Fibroblast of skin of right quadriceps (primary cell): Measurements from ENCODE around the gene AQP2.

ENCODE experiments used
- DNase-seq: peaks from one replicate; pipeline ENCODE4 v3.0.0-alpha.2; 2013

AQP2 gene

DNA sequence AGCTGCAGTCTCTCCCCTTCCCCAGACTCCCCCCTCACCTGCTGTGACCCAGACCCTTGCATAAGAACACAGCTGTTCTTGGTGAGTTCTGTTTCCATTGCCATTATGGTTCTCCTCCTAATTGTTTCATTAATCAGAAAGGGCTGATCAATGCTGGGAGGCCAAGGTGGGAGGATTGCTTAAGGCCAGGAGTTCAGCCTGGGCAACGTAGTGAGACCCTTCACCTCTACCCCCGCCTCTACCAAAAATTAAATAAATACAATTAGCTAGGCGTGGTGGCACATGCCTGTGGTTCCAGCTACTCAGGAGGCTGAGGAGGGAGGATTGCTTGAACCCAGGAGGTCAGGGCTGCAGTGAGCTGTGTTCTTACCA is 29.6 kb upstream of the AQP2 start:
- DNase-seq, result no peak

DNA sequence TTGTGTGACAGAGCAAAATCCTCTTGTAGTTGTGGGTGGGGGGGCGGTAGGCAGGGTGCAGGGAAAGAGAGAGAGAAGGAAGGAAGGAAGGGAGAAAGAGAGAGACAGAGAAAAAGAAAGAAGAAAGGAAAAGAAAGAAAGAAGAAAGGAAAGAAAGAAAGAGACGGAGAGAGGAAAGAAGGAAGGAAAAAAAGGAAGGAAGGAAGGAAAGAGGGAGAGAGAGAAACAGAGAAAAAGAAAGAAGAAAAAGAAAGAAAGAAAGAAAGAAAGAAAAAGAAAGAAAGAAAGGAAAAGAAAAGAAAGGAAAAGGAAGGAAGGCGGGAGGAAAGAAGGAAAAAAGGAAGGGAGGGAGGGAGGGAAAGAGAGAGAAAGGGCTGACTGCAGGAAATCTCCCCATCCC is 29.2 kb upstream of the AQP2 start:
- no peak for DNase-seq

DNA sequence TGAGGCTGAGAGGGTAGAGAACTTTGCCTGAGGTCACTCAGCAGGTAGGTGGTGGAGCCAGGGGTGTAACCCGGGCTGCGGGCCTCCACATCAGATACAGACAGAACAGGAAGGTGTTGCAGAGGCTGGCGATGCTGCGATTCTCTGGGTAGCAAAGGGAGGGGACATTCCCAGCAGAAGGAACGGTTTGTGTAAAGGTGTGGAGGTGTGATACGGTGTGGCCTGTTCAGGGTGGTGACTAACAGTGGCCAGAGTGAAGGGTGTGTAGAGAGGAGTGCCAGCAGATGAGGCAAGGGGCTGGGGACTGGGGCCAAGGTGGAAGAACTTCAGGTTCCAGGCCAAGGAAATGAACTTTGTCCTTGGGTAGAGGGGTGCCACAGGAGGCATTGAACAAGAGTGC is 28.6 kb upstream of the AQP2 start:
- no peak for DNase-seq

DNA sequence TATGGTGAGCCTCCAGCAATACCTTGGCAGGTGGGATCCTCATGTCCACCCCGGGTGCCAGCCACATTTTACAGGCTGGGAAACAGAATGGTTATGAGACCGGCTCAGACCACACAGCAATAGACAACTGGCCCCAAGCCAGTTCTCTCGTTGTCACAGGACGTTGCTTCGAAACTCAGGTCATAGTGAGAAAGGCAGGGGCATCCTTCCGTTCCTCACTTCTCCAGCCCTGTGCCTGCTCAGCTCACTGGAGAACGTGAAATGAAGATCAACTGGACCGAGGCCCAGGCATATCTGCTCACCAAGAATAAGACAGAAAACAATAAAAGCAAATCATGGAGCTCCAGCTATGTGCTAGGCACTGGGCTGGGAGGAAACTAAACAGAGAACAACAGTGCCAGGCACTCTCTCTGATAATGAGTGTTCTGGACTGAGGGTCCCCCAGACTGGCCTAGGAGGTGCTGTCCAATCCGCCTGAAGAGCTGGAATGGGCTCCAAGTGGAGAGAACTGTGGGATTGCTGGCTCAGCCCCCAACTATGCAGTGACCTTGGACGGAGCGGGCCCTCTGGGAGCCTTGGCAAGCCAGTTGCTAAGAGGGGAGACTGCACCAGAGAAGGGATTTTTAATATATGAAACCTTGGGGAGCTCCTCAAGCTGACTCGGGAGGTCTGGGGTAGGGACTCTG is 28.0 kb upstream of the AQP2 start:
- DNase-seq, result no peak

DNA sequence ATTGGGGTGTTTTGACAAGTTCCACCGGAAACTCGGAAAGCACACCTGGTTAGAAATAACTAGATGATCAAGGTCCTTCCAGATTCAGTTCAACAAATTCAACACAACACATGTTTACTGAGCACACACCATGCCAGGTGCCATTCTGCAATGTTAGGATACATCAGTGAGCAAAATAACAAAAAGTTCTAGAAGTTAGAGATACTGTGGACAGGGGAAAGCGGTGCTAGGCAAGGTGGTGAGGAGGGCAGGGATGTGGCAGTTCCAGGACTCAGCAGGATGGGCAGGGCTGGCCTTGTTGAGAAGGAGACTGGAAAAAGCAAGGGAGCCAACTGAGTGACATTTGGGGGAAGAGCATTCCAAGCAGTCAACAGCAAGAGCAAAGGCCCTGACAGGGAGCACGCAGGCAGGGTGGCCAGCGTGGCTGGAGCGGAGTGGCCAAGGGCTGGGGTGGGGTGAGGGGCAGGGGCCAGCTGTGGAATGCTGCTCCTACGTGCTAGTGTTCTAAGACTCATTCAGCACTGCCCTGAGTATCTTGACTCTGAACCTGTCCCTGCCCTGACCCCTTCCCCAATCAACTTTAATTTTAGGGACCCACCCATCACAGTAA is 27.4 kb upstream of the AQP2 start:
- no peak for DNase-seq

DNA sequence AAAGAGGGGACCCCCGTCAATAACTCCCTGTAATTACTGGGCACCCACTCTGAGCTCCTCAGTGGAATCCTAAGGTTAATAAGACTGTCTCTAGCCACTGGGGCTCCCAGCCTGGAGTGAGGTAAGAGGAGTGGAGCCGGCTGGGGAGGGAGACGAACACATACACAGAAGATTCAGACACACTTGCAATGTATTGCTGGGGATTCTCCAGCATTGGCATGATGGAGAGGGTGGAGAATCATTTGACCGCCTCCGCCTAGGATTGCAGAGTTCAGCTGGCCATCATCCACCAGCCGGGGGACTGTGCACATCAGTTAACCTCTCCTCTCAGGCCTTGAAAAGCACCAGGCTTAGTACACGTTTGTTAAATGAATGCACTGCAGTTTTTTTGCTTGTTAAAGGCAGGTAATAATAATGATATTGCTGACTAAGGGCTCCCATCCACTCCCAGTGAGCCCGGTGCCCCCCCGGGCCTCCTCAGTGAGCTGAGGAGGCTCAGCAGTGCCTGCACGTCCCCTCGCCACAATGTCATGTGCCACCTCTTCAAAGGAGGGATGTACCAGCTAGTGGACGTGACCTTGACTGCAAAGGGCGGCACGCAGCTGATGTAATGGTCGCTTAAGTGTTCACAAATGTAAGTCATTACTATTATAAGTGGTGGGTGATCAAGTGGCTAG is 26.5 kb upstream of the AQP2 start:
- DNase-seq, result no peak

DNA sequence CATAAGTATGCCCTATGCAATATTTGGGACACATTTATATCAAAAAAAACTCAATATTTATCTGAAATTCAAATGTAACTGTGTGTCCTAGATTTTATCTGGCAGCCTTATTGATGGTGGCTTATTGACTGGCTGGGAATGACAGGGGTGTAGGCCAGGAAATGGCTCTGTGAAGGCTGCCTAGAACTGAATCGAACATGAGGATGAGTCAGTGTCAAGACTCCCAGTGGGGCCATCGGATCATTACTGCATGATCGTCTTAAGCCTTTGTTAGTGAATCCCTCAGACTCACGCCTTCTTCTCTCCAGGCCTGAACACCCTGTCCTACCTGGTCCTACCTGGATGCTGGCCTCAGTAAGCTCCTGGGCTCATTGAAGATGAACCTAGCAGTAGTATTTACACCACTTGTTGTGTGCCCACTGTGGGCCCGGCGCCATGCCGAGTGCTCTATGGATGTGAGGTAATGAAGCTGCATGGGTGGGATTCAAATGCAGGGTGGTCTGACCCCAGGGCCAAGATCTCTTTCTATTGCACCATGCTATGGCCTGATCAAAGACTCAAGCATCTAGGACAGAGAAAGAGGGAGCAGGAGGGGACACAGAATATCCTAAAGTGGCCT is 25.8 kb upstream of the AQP2 start:
- DNase-seq, result no peak

DNA sequence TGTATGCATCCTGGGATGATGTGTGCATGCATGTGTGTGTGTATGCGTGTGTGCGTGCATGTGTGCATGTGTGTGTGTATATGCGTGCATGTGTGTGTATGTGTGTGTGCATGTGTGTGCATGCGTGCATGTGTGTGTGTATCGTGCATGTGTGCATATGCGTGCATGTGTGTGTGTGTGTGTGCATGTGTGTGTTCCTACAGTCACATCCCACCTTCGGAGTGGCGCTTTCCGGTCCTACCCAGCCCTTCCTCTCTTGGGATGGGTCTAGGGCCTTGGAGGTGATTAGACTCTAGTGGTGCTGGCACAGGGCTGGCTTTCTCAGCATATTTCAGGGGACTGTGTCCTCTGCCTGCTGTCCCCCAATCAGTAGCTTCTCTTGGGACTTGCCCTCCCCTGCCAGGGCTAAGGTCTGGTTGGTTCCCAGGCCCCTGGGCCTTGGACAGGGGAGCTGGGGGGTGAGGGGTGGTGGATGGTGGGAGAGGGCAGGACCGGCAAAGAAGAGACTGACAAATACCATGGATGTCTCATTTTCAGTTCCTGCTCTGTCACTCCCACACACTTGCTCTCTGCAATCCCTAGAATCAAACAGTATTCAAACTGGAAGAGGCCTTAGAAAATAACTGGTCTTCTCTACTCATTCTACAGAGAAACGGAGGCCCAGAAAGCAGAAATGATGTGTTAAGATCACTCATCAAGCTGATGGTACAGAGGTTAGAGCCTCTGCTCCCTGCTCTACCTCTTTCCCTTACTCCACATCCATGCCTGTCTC is 24.9 kb upstream of the AQP2 start:
- no peak for DNase-seq

DNA sequence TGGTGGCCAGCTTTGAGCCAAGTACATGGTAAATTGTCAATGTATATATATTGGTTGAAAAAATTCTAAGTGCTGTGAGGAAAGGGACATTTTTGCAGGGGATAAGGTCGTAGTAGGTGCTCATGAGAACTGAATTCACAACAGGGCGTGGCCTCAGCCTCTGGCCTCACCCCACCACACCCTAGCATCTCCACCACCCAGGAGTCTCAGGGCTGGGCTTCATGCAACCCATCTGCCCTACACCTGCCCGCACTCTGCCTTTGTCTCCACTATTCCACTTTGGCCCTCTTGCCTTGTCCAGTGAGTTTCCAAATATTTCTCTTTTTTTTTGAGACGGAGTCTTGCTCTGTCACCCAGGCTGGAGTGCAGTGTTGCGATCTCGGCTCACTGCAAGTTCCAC is 22.1 kb upstream of the AQP2 start:
- no peak for DNase-seq

DNA sequence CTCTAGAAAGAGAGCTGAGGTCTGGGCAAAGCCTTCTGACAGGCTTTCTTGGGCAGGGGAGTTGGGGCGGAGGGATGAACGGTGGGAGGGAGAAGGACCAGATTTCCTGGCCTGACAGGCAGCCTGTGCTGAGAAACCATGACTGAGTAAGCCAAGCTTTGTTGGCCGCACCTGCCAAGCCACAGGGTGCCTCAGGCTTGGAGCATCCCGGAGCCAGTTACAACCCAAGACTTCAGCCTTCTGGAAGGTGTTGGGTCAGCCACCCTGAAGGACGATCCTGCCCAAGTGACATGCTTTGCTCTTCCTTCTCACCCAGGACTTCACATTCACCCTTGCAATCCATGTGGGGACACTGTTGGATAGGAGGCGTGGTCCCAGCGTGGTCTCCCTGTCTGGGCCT is 21.0 kb upstream of the AQP2 start:
- no peak for DNase-seq

DNA sequence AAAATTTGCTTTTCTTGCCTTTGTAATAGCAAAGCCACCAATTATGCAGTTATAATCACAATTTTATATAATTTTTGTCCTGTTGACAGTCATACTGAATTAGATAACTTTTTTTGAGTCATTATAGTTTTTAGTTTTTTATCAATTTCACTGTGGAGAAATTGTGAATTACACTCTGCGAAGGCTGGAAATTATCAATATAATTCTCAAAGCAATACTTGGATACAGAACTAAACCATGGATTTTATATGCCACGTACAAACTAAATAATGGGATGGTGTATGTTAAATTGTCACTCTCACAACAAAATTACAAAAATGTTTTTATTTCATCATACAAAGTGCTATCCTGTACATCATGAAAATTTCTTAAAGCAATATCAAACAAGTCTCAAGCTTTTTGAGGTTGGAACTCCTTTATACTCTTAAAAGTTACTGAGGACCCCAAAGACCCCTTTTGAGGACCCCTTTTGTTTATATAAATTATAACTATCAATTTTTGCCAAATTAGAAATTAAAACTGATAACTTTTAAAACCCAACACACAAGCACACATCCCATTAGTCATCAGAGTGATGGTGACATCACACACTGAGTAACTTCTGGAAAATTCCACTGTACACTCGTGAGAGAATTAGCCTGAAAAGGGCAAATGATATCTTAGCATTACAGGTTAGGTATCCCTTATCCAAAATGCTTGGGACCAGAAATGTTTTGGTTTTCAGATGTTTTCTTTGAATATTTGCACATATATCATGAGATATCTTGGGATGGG is 19.8 kb upstream of the AQP2 start:
- DNase-seq, result peak; percentile 53

DNA sequence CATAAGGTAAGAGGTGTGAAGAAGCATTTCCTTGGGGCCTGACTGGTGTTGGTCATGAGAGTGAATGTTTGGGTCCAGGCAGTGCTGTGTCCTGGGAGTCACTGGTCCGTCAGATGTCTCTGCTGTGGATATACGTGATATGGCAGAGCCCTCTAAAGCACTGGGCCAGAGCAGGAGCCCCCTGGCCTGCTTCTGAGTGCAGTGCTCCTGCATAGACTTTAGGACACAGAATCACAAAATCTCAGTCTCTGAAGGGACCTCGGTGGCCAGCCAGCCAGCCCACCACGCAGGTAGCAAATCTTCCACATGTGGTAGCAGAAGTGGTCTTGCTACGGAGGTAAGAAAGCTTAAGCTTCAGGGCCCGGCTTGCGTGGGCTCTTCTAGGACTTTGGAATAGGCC is 18.5 kb upstream of the AQP2 start:
- DNase-seq, result no peak

DNA sequence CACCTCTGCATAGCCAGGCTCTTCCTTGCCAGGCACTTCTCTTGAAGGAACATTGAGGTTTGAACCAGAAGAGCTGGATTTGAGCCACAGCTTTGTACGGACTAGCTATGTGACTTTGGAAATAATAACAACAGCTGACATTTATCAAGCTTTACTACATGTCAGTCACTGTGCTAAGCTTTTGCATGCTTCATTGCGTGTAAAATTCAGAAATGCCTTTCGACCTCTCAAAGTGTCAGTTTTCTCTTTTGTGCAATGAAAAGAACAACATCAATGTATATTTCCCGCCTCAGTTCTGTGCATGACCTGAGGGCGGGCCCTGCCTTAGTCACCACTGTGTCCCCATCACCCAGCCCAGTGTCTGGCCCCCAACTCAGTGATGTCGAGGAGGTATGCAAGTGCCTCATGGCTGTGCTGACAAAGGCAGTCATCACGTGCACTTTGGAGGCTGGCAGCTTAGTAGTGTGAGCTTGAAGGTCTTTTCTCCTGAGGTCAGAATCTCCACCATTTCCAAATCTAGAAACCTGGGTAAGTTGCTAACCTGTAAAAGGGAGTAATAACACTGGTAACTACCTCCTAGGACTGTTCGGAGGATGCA is 17.9 kb upstream of the AQP2 start:
- DNase-seq, result no peak

DNA sequence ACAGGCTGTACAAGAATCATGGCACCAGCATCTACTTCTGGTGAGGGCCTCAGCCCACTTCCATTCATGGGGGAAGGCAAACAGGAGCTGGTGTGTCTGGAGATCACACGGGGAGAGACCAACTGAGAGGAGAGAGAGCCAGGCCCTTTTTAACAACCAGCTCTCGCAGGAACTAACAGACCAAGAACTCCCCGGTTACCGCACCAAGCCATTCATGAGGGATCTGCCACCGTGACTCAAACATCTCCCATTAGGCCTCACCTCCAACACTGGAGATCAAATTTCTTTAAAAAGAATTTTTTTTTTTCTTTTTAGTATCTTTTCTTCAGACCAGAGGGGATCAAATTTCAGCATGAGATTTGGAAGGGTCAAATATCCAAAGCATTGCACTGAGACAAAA is 16.7 kb upstream of the AQP2 start:
- DNase-seq, result peak; percentile 55

DNA sequence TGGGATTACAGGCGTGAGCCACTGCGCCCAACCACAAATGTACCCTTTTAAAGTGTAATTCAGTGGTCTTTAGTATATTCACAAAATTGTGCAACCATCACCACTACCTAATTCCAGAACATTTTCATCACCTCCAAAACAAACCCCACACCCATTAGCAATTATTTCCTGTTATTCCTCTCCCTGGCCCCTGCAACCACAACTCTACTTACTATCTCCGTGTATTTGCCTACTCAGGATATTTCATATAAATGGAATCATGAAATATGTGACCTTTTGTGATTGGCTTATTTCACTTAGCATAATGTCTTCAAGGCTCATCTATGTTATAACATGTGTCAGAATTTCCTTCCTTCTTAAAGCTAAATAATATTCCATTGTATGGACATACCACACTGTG is 16.0 kb upstream of the AQP2 start:
- DNase-seq, result no peak

DNA sequence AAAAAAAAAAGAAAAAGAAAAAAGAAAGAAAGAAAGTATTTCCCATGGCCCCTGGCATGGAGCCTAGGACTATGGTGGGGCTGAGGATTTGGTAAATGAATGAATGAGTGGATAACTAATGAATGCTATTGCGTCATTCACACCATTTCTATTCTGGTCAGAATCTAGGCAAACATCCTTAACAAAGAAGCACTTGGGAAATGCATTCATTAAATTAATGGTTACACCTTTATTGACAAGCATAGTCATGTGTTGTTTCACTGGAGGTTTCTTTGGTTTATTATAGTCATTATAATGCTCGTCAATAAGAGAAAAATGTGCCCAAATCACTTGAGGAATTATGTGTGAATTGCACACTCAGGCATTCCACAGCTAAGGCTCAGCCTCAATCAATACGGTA is 13.6 kb upstream of the AQP2 start:
- DNase-seq, result no peak

DNA sequence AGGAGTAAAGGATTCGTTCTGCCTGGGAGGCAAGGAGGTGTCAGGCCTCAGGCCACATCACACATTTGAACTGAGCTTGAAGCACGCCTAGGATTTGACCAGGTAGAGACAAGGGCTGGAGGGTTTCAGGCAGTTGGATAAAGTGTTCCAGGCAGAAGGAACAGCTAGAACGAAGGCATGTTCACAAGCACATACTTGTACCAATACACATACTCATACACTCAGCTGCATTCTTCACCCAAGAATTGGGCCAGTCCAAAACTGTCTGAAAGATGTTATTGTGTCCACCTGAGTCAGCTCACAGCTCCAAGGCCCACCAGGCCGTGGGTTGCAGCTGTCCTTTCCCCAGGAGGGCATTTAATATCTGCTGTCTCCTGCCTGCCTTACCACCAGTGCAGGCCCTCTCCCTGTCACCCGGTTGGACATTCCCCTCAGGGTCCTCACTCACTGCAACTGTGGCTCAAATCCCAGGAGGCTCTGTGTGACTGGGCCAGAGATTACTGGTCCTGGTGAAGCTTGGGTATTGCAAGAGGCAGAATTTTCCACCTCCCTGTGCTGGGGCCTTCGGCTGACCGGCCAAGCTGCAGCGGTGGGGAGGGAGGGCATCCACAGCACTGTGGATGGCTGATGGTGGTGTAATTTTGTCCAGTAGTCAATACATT is 12.8 kb upstream of the AQP2 start:
- DNase-seq, result no peak

DNA sequence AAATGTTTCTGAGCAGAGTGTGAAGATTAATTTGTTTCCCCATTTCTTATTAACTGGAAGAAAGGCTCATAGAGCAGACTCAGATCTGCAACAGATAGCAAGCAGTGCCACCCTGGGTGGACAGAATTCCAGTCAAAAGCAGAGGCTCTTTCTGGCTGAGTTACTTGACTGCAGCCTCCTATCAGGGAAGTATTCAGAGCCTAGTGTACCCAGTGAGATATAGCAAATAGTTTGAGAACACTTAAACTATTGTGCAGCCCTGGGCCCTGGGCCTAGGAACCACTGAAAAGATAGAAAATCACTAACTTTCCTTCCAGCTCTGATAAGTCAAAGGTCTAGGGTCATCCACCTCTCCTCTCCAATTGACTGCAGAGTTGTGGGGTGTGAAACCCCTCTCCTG is 11.2 kb upstream of the AQP2 start:
- DNase-seq, result no peak

DNA sequence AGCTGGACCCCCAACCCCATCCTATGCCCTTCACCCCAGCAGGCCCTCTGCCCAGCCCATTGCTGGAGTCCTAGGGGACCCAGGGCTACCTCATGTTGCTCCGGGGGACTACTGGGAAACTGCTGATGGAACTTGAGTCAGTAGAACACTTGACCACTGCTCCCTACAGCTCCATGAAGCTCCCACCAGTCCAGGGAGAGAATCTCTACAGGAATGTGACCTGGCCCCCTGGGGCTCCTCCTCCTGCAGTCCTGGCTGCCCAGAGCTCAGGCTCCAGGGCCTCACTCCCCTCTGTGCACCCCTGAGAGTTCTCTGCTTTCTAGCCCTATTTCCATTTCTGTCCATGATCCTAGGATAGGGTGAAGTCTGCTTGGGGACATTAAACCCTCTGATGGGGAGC is 10.8 kb upstream of the AQP2 start:
- no peak for DNase-seq

DNA sequence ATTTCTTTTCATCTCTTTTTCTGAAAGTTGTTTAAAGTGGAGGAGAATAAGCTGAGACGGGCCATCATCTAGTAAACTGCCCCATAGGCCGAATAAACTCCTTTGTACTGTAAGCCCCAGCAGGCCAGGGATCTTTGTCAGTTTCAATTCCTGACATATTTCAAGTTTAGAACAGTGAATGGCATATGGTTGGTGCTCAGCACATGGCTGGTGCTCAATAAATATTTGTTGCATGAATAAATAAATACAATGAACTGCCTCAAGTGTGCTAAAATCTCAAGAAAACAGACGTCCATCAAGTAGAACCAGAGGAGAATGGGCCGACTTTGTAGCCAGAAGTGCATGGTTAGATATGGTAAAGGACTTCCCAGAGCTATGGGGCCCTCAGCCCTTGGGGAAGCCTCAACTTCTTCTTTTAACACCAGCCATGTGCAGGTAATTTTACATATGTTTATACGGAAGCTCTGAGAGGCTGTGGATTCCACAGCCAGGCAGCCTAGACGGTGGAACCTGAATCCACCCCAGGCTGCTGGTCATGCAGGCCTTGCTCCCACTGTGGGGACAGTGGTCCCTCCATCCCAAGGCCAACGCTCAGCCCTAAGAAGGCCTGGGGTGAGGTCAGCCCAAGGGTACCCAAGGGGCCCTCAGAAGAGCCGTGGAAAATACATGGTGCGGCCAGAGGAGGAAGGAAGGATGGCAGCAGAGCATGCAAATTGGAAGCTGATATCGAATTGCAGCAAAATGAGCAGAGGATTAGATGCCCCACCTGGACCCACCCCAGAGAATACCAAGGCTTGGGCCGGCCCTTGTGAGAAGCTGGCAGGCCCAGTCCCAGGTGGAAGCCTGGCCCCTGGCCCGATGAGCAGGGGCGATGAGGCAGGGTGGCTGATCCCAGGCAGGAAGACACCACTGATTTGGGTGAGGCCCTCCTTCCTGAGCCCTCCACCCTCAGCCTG is 8.7 kb upstream of the AQP2 start:
- no peak for DNase-seq

DNA sequence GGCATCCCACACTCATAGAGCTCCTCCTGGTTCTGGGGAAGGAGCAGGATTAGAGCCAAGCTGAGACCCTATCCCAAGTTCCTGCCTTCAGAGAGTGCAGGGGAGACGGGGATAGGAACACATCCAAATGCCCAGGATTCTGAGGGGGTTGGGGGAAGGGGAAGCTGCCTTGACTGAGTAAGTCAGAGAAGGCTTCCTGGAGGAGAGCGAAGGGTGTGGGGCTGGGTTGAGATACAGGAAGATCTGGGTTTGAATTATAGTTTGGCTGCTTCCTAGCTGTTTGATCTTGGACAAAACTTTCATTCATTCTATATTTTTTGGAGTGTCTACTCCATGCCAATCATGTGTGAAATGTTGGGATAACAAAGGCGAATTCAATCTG is 8.0 kb upstream of the AQP2 start:
- no peak for DNase-seq
